Peyer's patch (tissue), 4 donors: Measurements from ENCODE around the gene RNASEH2A.

Source experiments
- CTCF ChIP-seq, 6 experiments: fragments of 450-650 bp in 4 of 6; fragments of 200-600 bp in 2 of 6; sonication (generic) in 1 of 6; IDR thresholded peaks; one replicate each; pipeline ENCODE4 v1.5.1; 2017 to 2019; ENCODE audit warnings: antibody characterized with exemption in 6 of 6, mild to moderate bottlenecking in 3 of 6, moderate library complexity in 1 of 6
- POLR2A ChIP-seq, 2 donors: fragments of 450-650 bp; IDR thresholded peaks; one replicate each; pipeline ENCODE4 v1.5.1; 2017; ENCODE audit warnings: antibody characterized with exemption in 2 of 2, mild to moderate bottlenecking in 2 of 2, moderate library complexity in 2 of 2

- TF ChIP-seq CTCF (IDR thresholded peaks at IDR 0.05) (no peak), POLR2A (IDR thresholded peaks at IDR 0.05) (no peak)
Observed at GRCh38 chr19:12842511-12842910, 36.1 kb downstream of the RNASEH2A start.
